Gastrocnemius medialis (tissue), 4 donors: Measurements from ENCODE around the gene HEY2. TPM values are rescaled to one million over a fixed set of nuclear protein-coding genes. Genes with fewer than 3 reads are reported as not detected.

Experiments
- ATAC-seq, 2 donors: fragments of 150-250 bp; one replicate each; pipeline ENCODE4 v1.9.1; 2016
- DNase-seq, 2 donors: peaks; one replicate each; pipeline ENCODE4 v3.0.0-alpha.2; 2019
- H3K27ac ChIP-seq, 4 donors: fragments of 200-600 bp; sonication (generic); 1 replicate in 1 of 4; 2 replicates in 3 of 4; pipeline ENCODE4 v1.5.1; 2016 to 2018; ENCODE audit warnings: mild to moderate bottlenecking in 2 of 4, moderate library complexity in 1 of 4
- H3K27me3 ChIP-seq, 3 donors: fragments of 200-600 bp; sonication (generic) in 2 of 3; 1 replicate in 1 of 3; 2 replicates in 2 of 3; pipeline versions ENCODE4 v1.5.1 to v1.6.0; 2016 to 2019; ENCODE audit warnings: mild to moderate bottlenecking in 1 of 3, moderate library complexity in 1 of 3
- H3K36me3 ChIP-seq, 2 donors: fragments of 200-600 bp; sonication (generic) in 1 of 2; one replicate each; pipeline ENCODE4 v1.5.1; 2017 to 2018
- H3K4me1 ChIP-seq, 2 donors: fragments of 200-600 bp; sonication (generic) in 1 of 2; one replicate each; pipeline ENCODE4 v1.5.1; 2016 to 2017; ENCODE audit warnings: mild to moderate bottlenecking in 2 of 2
- H3K4me3 ChIP-seq, 4 donors: fragments of 200-600 bp; sonication (generic) in 3 of 4; 1 replicate in 1 of 4; 2 replicates in 3 of 4; pipeline ENCODE4 v1.5.1; 2016 to 2019; ENCODE audit warnings: mild to moderate bottlenecking in 2 of 4
- H3K9me3 ChIP-seq, 3 donors: fragments of 200-600 bp; sonication (generic) in 2 of 3; 1 replicate in 1 of 3; 2 replicates in 2 of 3; pipeline ENCODE4 v1.5.1; 2016 to 2019
- CTCF ChIP-seq, 5 experiments: fragments of 450-650 bp in 3 of 5; fragments of 200-600 bp in 2 of 5; sonication (generic) in 2 of 5; IDR thresholded peaks in 4 of 5; conservative IDR thresholded peaks in 1 of 5; 1 replicate in 4 of 5; 2 replicates in 1 of 5; pipeline ENCODE4 v1.5.1; 2016 to 2019; ENCODE audit warnings: antibody characterized with exemption in 5 of 5, mild to moderate bottlenecking in 3 of 5, moderate library complexity in 3 of 5
- POLR2A ChIP-seq, 2 donors: fragments of 450-650 bp; IDR thresholded peaks; one replicate each; pipeline ENCODE4 v1.6.1; 2017; ENCODE audit warnings: antibody characterized with exemption in 2 of 2, mild to moderate bottlenecking in 2 of 2, moderate library complexity in 2 of 2
- in situ Hi-C, 4 donors: fragments of 200-750 bp; cut with MboI; loops; one replicate each; pipeline versions ENCODE4 v1.15.0 to v1.8.0; 2017; ENCODE audit warnings: low sequenced_read_pairs in 4 of 4
- intact Hi-C: fragments of 100-400 bp; cut with DNase I; formaldehyde crosslinking; loops from one replicate; pipeline ENCODE4 v1.15.1; 2023; ENCODE audit warnings: low total_unique reads
- total RNA-seq, 4 donors: library from RNA; depleted of rRNA; stranded (reverse); fragments of >200 nt; gene quantifications; one replicate each; pipeline versions ENCODE4 v1.1.0 to v1.2.3, GENCODE V29; 2016

The HEY2 gene
- total RNA-seq, 4 donors from 2014 or later = 5.9 to 9.0 (median 7.4) TPM

- ATAC-seq = peak in 1 of 2 donors; percentile 61
- intact Hi-C loops = loop anchor here (2.0 to 10.0 kb wide), 3 partner anchors 33 to 817 kb away; partner anchors contain the start of genes HEY2 and RNF217
Measured at GRCh38 chr6:125781314-125781868, 32.0 kb downstream of the HEY2 start.

GRCh38 chr6:125784365-125784764 is 34.9 kb downstream of the HEY2 start:
- ATAC-seq (no peak), DNase-seq (no peak)
- in situ Hi-C loops = loop anchor here in 2 of 4 donors (10.0 kb wide), 2 partner anchors 170 to 190 kb away; partner anchors contain the start of gene HINT3 (in 1 of the 2)
- TF ChIP-seq CTCF (IDR thresholded peaks at IDR 0.05 in 4 of 5, conservative IDR thresholded peaks at IDR 0.05 in 1 of 5) = no peak
- TF ChIP-seq POLR2A (IDR thresholded peaks at IDR 0.05) = no peak
- H3K9me3 ChIP-seq = no peaks in the 10 kb centered on the region
- intact Hi-C loops = loop anchor here (5.0 to 10.0 kb wide), 2 partner anchors 133 to 820 kb away; partner anchors contain the start of gene RNF217
- no peaks in the 10 kb centered on the region for H3K27me3 ChIP-seq
- H3K27ac ChIP-seq = no peak overlapping the region
- H3K4me3 ChIP-seq = no peak overlapping the region
- no peaks in the 10 kb centered on the region for H3K36me3 ChIP-seq
- H3K4me1 ChIP-seq = peaks cover 4 to 9% of the 10 kb centered on the region in 2 donors

More at GRCh38 chr6:125781314-125781868, 32.0 kb downstream of the HEY2 start:
- Histone ChIP-seq H3K9me3 (no peaks in the 10 kb centered on the region), H3K27me3 (no peaks in the 10 kb centered on the region), H3K36me3 (no peaks in the 10 kb centered on the region), H3K4me1 (peaks cover 0 to 5% of the 10 kb centered on the region in 2 donors), H3K27ac (peak overlapping the region; percentile 91 to 97 (median 95)), H3K4me3 (peak overlapping the region; percentile 65 to 80 (median 75))
- in situ Hi-C loops = loop anchor here in 2 of 4 donors (10.0 kb wide), 2 partner anchors 173 to 193 kb away; partner anchors contain the start of gene HINT3 (in 1 of the 2)
- peak in 1 of 2 donors; percentile 40 for DNase-seq
- TF ChIP-seq POLR2A (IDR thresholded peaks at IDR 0.05) (no peak), CTCF (IDR thresholded peaks at IDR 0.05 in 4 of 5, conservative IDR thresholded peaks at IDR 0.05 in 1 of 5) (no peak)

- no peak for ATAC-seq
- no peaks in the 10 kb centered on the region for H3K27me3 ChIP-seq
- in situ Hi-C loops = loop anchor here (5.0 to 10.0 kb wide), 4 partner anchors 167 to 190 kb away; partner anchors contain the start of gene HINT3 (in 1 of the 4)
Measured at GRCh38 chr6:125787791-125788190, 38.4 kb downstream of the HEY2 start.

GRCh38 chr6:125789167-125789566 is 39.7 kb downstream of the HEY2 start:
- peak overlapping the region; percentile 90 to 98 (median 92) for H3K27ac ChIP-seq
- ATAC-seq = peak in 1 of 2 donors; percentile 30
- intact Hi-C loops = loop anchor here (10.0 kb wide), 1 partner anchor 824 kb away; the partner anchor contains the start of gene RNF217

More at GRCh38 chr6:125787791-125788190, 38.4 kb downstream of the HEY2 start:
- no peak for DNase-seq
- Histone ChIP-seq H3K4me3 (no peak overlapping the region), H3K9me3 (no peaks in the 10 kb centered on the region), H3K27ac (no peak overlapping the region), H3K4me1 (peaks cover 19% of the 10 kb centered on the region in 2 donors), H3K36me3 (no peaks in the 10 kb centered on the region)
- TF ChIP-seq CTCF (IDR thresholded peaks at IDR 0.05 in 4 of 5, conservative IDR thresholded peaks at IDR 0.05 in 1 of 5) (peak in 1 of 5 experiments; percentile 30), POLR2A (IDR thresholded peaks at IDR 0.05) (no peak)
- intact Hi-C loops = loop anchor here (10.0 kb wide), 1 partner anchor 823 kb away; the partner anchor contains the start of gene RNF217

More at GRCh38 chr6:125789167-125789566, 39.7 kb downstream of the HEY2 start:
- DNase-seq = peak in 1 of 2 donors; percentile 44
- Histone ChIP-seq H3K4me3 (no peak overlapping the region), H3K27me3 (no peaks in the 10 kb centered on the region), H3K36me3 (no peaks in the 10 kb centered on the region), H3K4me1 (peaks cover 19% of the 10 kb centered on the region in 2 donors), H3K9me3 (no peaks in the 10 kb centered on the region)
- TF ChIP-seq POLR2A (IDR thresholded peaks at IDR 0.05) (no peak), CTCF (IDR thresholded peaks at IDR 0.05 in 4 of 5, conservative IDR thresholded peaks at IDR 0.05 in 1 of 5) (no peak)
- in situ Hi-C loops = loop anchor here (5.0 to 10.0 kb wide), 4 partner anchors 166 to 188 kb away; partner anchors contain the start of gene HINT3 (in 1 of the 4)
